GM12865 (cell line): ENCODE measurements around the gene CENPQ.
"Not testable (repeated sequence)": the region's sequence is repeated elsewhere in the genome, so short reads cannot be mapped to it uniquely, and the experiment has no call there.

Experiments used
- DNase-seq: peaks from one replicate; pipeline ENCODE4 v3.0.0; 2010; ENCODE audit warnings: low read depth
- H3K4me3 ChIP-seq: 2 replicates; pipeline ENCODE4 v1.5.1; 2011; ENCODE audit warnings: mild to moderate bottlenecking, low read depth, low read length, control low read depth
- CTCF ChIP-seq: IDR thresholded peaks from 2 replicates; pipeline ENCODE4 v1.5.1; 2011; ENCODE audit warnings: low read length, control low read depth, low read depth, inconsistent platforms; ENCODE audit not compliant: insufficient read depth; ENCODE audit errors: missing control alignments

CENPQ gene

GRCh38 chr6:49479308-49479970, 16.3 kb downstream of the CENPQ start:
- DNase-seq = no peak
- TF ChIP-seq CTCF = no peak
- H3K4me3 ChIP-seq = no peak overlapping the region

DNA sequence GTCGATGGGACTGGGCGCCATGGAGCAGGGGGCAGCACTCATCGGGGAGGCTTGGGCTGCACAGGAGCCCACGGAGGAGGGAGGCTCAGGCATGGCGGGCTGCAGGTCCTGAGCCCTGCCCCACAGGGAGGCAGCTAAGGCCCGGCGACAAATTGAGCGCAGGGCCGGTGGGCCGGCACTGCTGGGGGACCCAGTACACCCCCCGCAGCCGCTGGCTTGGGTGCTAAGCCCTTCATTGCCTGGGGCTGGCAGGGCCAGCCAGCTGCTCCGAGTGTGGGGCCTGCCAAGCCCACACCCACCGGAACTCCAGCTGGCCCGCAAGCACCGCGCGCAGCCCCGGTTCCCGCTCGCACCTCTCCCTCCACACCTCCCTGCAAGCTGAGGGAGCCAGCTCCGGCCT, 18.7 kb downstream of the CENPQ start:
- not testable (repeated sequence) for DNase-seq, H3K4me3 ChIP-seq

DNA sequence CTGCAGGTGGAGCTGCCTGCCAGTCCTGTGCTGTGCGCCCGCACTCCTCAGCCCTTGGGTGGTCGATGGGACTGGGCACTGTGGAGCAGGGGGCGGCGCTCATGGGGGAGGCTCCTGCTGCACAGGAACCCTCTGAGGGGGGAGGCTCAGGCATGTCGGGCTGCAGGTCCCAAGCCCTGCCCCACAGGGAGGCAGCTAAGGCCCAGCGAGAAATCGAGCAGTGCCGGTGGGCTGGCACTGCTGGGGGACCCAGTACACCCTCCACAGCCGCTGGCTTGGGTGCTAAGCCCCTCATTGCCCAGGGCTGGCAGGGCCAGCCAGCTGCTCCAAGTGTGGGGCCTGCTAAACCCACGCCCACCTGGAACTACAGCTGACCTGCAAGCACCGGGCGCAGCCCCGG, 20.2 kb downstream of the CENPQ start:
- not testable (repeated sequence) for H3K4me3 ChIP-seq

GRCh38 chr6:49490633-49491032, 27.5 kb downstream of the CENPQ start:
- no peak overlapping the region for H3K4me3 ChIP-seq
- TF ChIP-seq CTCF = no peak
- DNase-seq = no peak

More for the DNA sequence above, 20.2 kb downstream of the CENPQ start:
- DNase-seq = not testable (repeated sequence)

DNA sequence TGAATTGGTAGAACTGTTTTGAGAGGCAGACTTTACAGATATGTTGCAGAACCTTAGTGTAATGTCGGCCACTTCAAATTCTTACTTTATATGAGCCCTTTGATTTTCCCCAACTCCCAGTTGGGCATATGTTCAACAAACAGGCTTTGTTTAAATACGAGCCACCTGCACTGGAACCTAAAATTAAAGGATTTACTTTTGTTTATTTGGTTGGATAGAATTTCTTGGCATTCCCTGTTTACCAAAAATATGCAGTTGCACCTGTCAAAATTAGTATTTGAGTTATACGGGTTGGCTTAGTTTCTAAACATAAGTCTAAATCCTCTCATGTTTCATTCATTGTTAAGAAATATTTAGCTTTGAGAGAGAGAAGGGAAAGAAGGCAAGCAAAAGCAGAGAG, 34.1 kb downstream of the CENPQ start:
- DNase-seq = no peak
- no peak for TF ChIP-seq CTCF
- H3K4me3 ChIP-seq = no peak overlapping the region

DNA sequence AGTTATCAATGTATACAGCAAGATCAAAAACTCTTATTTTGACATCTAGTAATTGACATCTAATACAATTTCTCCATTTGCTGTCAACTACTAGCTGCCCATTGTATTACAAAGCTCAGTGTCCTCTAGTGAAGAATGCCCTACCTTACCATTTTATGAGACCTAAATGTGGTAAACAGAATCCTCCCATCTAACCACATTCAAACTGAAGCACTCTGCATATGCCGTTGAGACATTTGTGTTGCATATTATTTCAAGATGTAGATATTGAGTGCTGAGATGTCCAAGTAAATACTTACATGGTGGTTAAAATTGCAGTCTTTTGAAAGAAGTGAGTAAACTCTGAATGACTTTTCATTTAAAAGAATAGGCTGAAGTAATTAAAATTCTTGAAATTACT, 36.0 kb downstream of the CENPQ start:
- no peak overlapping the region for H3K4me3 ChIP-seq
- DNase-seq = no peak
- TF ChIP-seq CTCF = no peak

- H3K4me3 ChIP-seq = no peak within 1 kb of the TSS
- TF ChIP-seq CTCF = no peak
- DNase-seq = no peak
These were observed 36.5 kb downstream of the CENPQ start, which contains the start of gene GLYATL3 for GRCh38 chr6:49499623-49500022. Gene GLYATL3, plus strand, starts transcription at chr6:49499923. Its CDS starts 12,068 bp downstream, at chr6:49511991.

GRCh38 chr6:49504666-49505065, 41.5 kb downstream of the CENPQ start:
- H3K4me3 ChIP-seq = no peak overlapping the region
- DNase-seq = no peak
- TF ChIP-seq CTCF = no peak
